HG02981 (cell line): ENCODE results near the gene GRAMD2B.
A peak's percentile ranks its signal among the peaks of the same experiment; 100 is the strongest.
"Not testable (repeated sequence)": the region's sequence is repeated elsewhere in the genome, so short reads cannot be mapped to it uniquely, and the experiment has no call there.

Source experiments
- ATAC-seq: cut with Tn5 transposase; IDR thresholded peaks from one replicate; pipeline ENCODE4 v1.9.1; 2021; ENCODE audit warnings: mild to moderate bottlenecking, moderate library complexity; ENCODE audit not compliant: unreplicated experiment

The GRAMD2B gene

GRCh38 chr5:126422994-126423788 is at the start of gene GRAMD2B:
Gene GRAMD2B, plus strand, starts transcription at chr5:126423409. Its CDS starts 198 bp downstream, at chr5:126423607.
- peak; percentile 86 for ATAC-seq

- no peak for ATAC-seq
Observed at GRCh38 chr5:126374109-126374416, 49.1 kb upstream of the GRAMD2B start.

GRCh38 chr5:126376443-126376842 is 46.8 kb upstream of the GRAMD2B start:
- no peak for ATAC-seq

- no peak for ATAC-seq
Observed at GRCh38 chr5:126377424-126377823, 45.8 kb upstream of the GRAMD2B start.

- ATAC-seq: not testable (repeated sequence)
Observed at GRCh38 chr5:126380316-126380715, 42.9 kb upstream of the GRAMD2B start.

- ATAC-seq: no peak
Observed at GRCh38 chr5:126383246-126383645, 40.0 kb upstream of the GRAMD2B start.

- ATAC-seq: no peak
Observed at GRCh38 chr5:126383776-126384175, 39.4 kb upstream of the GRAMD2B start.

GRCh38 chr5:126384985-126385384 is 38.2 kb upstream of the GRAMD2B start:
- ATAC-seq: no peak

GRCh38 chr5:126385524-126386502 is 37.4 kb upstream of the GRAMD2B start:
- no peak for ATAC-seq

- no peak for ATAC-seq
Observed at GRCh38 chr5:126389179-126389578, 34.0 kb upstream of the GRAMD2B start.

GRCh38 chr5:126390051-126390450 is 33.2 kb upstream of the GRAMD2B start:
- ATAC-seq: no peak

- no peak for ATAC-seq
Observed at GRCh38 chr5:126391386-126391785, 31.8 kb upstream of the GRAMD2B start.

GRCh38 chr5:126394211-126394788 is 28.9 kb upstream of the GRAMD2B start:
- ATAC-seq: no peak

GRCh38 chr5:126395198-126395597 is 28.0 kb upstream of the GRAMD2B start:
- no peak for ATAC-seq

GRCh38 chr5:126395605-126396004 is 27.6 kb upstream of the GRAMD2B start:
- no peak for ATAC-seq

- not testable (repeated sequence) for ATAC-seq
Observed at GRCh38 chr5:126396721-126397120, 26.5 kb upstream of the GRAMD2B start.

- ATAC-seq: no peak
Observed at GRCh38 chr5:126398791-126399190, 24.4 kb upstream of the GRAMD2B start.

GRCh38 chr5:126400621-126401251 is 22.5 kb upstream of the GRAMD2B start:
- no peak for ATAC-seq

GRCh38 chr5:126402621-126403555 is 20.3 kb upstream of the GRAMD2B start:
- ATAC-seq: no peak

- no peak for ATAC-seq
Observed at GRCh38 chr5:126403876-126404275, 19.3 kb upstream of the GRAMD2B start.
